K562 (cell line): ENCODE results near the gene CLDN24. TPM values are rescaled to one million over a fixed set of nuclear protein-coding genes. Genes with fewer than 3 reads are reported as not detected.

Experiments
- ATAC-seq: fragments of 200-7000 bp; cut with Tn5 transposase; 3 replicates; pipeline ENCODE4 v1.9.1; 2020; ENCODE audit warnings: moderate library complexity
- BruUV-seq: library from RNA; stranded (reverse); fragments of 400-500 nt; replicated peaks from 2 replicates; lab custom pipeline; 2021; lab: Mats Ljungman, UMichigan
- CTCF ChIA-PET: fragments of 300-600 bp; formaldehyde crosslinking; extraction: SDS; loops from one replicate; lab custom pipeline; 2021; ENCODE audit warnings: low intra/inter-chr PET ratio; lab: Yijun Ruan, JAX
- POLR2A ChIA-PET: fragments of 300-600, 350-650 bp; sonication (Branson Sonifier 250); formaldehyde crosslinking; extraction: SDS; loops from one replicate; lab custom pipeline; 2021; ENCODE audit warnings: antibody characterized with exemption, inconsistent platforms; lab: Yijun Ruan, JAX
- DNase-seq, 4 experiments: peaks; one replicate each; pipeline versions ENCODE4 v3.0.0 to v3.0.0-alpha.2; 2011 to 2018; ENCODE audit warnings: low spot score in 3 of 4, mixed read lengths in 3 of 4; ENCODE audit errors: extremely low read depth in 1 of 4
- FAIRE-seq: peaks from 2 replicates; lab custom pipeline; 2011; peaks lifted over from hg19 to GRCh38; lab: Jason Lieb, UNC
- H2AFZ ChIP-seq: 2 replicates; pipeline ENCODE4 v1.6.0; 2011; ENCODE audit warnings: low read depth, low read length, control low read depth, inconsistent platforms
- H3K27ac ChIP-seq: fragments of 200-600 bp; 3 replicates; pipeline ENCODE4 v1.8.0; 2011; ENCODE audit warnings: low read depth, mild to moderate bottlenecking, control low read depth, inconsistent platforms, low read length, moderate library complexity, mixed read lengths; ENCODE audit errors: extremely low read depth
- H3K27me3 ChIP-seq, 2 experiments: fragments of 300-600 bp in 1 of 2; 2 replicates in 1 of 2; 3 replicates in 1 of 2; pipeline versions ENCODE4 v1.6.0 to v1.8.0; 2011; ENCODE audit warnings: inconsistent platforms in 2 of 2, low read length in 2 of 2, mild to moderate bottlenecking in 1 of 2, mixed read lengths in 1 of 2, moderate library complexity in 1 of 2; ENCODE audit not compliant: control insufficient read depth in 2 of 2, insufficient read depth in 2 of 2
- H3K36me3 ChIP-seq: fragments of 300-600 bp; 3 replicates; pipeline ENCODE4 v1.8.0; 2011; ENCODE audit warnings: mild to moderate bottlenecking, low read length, inconsistent platforms; ENCODE audit not compliant: control insufficient read depth, insufficient read depth
- H3K4me1 ChIP-seq, 2 experiments: fragments of 200-600 bp in 1 of 2; replicated peaks in 1 of 2; 2 replicates in 1 of 2; 3 replicates in 1 of 2; pipeline versions ENCODE4 v1.5.1 to v1.8.0; 2011; ENCODE audit warnings: inconsistent platforms in 2 of 2, low read length in 2 of 2, mild to moderate bottlenecking in 1 of 2, mixed read lengths in 1 of 2, moderate library complexity in 1 of 2; ENCODE audit not compliant: control insufficient read depth in 2 of 2, insufficient read depth in 2 of 2
- H3K4me2 ChIP-seq: 2 replicates; pipeline ENCODE4 v1.6.1; 2011; ENCODE audit warnings: low read length, control low read depth, inconsistent platforms, mixed read lengths; ENCODE audit not compliant: insufficient read depth
- H3K4me3 ChIP-seq: fragments of 200-600 bp; sonication (generic), shearing (Covaris generic); 2 replicates; pipeline ENCODE4 v1.5.1; 2016; ENCODE audit warnings: control low read depth, inconsistent platforms
- H3K79me2 ChIP-seq: fragments of 200-600 bp; 3 replicates; pipeline ENCODE4 v1.8.0; 2011; ENCODE audit warnings: low read length, inconsistent platforms; ENCODE audit not compliant: control insufficient read depth, insufficient read depth
- H3K9ac ChIP-seq, 2 experiments: 2 replicates each; pipeline versions ENCODE4 v1.6.0 to v1.6.1; 2011; ENCODE audit warnings: low read depth in 2 of 2, low read length in 2 of 2, control low read depth in 1 of 2, inconsistent platforms in 1 of 2, mild to moderate bottlenecking in 1 of 2, mixed read lengths in 1 of 2; ENCODE audit not compliant: insufficient read depth in 1 of 2
- H3K9me1 ChIP-seq: one replicate; pipeline ENCODE4 v1.6.0; 2011; ENCODE audit warnings: inconsistent platforms, mild to moderate bottlenecking, low read length, moderate library complexity; ENCODE audit not compliant: control insufficient read depth, insufficient read depth
- H3K9me3 ChIP-seq: replicated peaks from 2 replicates; pipeline ENCODE4 v1.5.1; 2011; ENCODE audit warnings: low read depth, low read length, inconsistent platforms; ENCODE audit not compliant: control insufficient read depth, insufficient read depth
- H4K20me1 ChIP-seq: replicated peaks from 2 replicates; pipeline ENCODE4 v1.6.1; 2011; ENCODE audit warnings: low read length, inconsistent platforms, mixed read lengths; ENCODE audit not compliant: control insufficient read depth, insufficient read depth
- ARHGAP35 ChIP-seq: fragments of 450-650 bp; IDR thresholded peaks from 2 replicates; pipeline ENCODE4 v1.6.1; 2018; ENCODE audit not compliant: partially characterized antibody
- BMI1 ChIP-seq: fragments of 150-350 bp; IDR thresholded peaks from 2 replicates; pipeline ENCODE4 v1.6.1; 2014; ENCODE audit warnings: low read length
- DDX20 ChIP-seq: fragments of 450-650 bp; IDR thresholded peaks from 2 replicates; pipeline ENCODE4 v1.6.1; 2016; ENCODE audit warnings: missing genetic modification characterization, low read depth, mild to moderate bottlenecking, missing compliant biosample characterization, moderate library complexity
- EHMT2 ChIP-seq: fragments of 450-650 bp; IDR thresholded peaks from 2 replicates; pipeline ENCODE4 v1.6.1; 2018; ENCODE audit warnings: antibody characterized with exemption
- KHSRP ChIP-seq: fragments of 450-650 bp; IDR thresholded peaks from 2 replicates; pipeline ENCODE4 v1.6.1; 2017
- MCM5 ChIP-seq: fragments of 450-650 bp; IDR thresholded peaks from 2 replicates; pipeline ENCODE4 v1.6.1; 2016; ENCODE audit warnings: low read depth
- NRF1 ChIP-seq, 2 experiments: fragments of 450-650 bp; IDR thresholded peaks in 1 of 2; conservative IDR thresholded peaks in 1 of 2; 2 replicates each; pipeline ENCODE4 v1.6.1; 2014; ENCODE audit warnings: mild to moderate bottlenecking in 2 of 2
- PML ChIP-seq: IDR thresholded peaks from 2 replicates; pipeline ENCODE4 v1.6.1; 2012; ENCODE audit warnings: low read length, inconsistent platforms
- TRIM28 ChIP-seq: fragments of 450-650 bp; IDR thresholded peaks from 2 replicates; pipeline ENCODE4 v1.6.1; 2017
- ZNF212 ChIP-seq: fragments of 450-650 bp; formaldehyde crosslinking; IDR thresholded peaks from 2 replicates; pipeline ENCODE4 v1.4.0; 2020; ENCODE audit warnings: mild to moderate bottlenecking
- ZNF224 ChIP-seq: sonication (generic); formaldehyde crosslinking; IDR thresholded peaks from 2 replicates; pipeline ENCODE4 v1.8.0; 2022; ENCODE audit warnings: mild to moderate bottlenecking, missing genetic modification reagents
- ZNF717 ChIP-seq: fragments of 250-450 bp; sonication (Bioruptor Pico); IDR thresholded peaks from 2 replicates; pipeline ENCODE4 v1.5.0; 2021
- WGBS: fragments of 100-300 bp; shearing (Covaris generic); methylation state at CpG from one replicate; pipeline ENCODE4 v1.1.6; 2016; ENCODE audit warnings: low coverage, mixed read lengths; ENCODE audit not compliant: insufficient coverage; ENCODE audit errors: missing lambda C conversion rate; 5-methylcytosine and 5-hydroxymethylcytosine counted together
- in situ Hi-C: fragments of 300-500 bp; cut with MboI; formaldehyde crosslinking; loops from 4 replicates; pipeline ENCODE4 v1.15.0; 2018; ENCODE audit warnings: inconsistent platforms, mixed read lengths
- intact Hi-C: fragments of 100-400 bp; cut with micrococcal nuclease; formaldehyde crosslinking; loops from 2 replicates; pipeline ENCODE4 v1.14.2; 2022
- polyA plus RNA-seq, 8 experiments: library from polyadenylated mRNA; depleted of rRNA in 4 of 8; stranded (reverse) in 5 of 8; unstranded in 3 of 8; fragments of >200 nt; fragmentation: Nextera tagmentation in 2 of 8; fragmentation: Illumina TruSeq in 1 of 8; extraction: Ambion mirVana in 2 of 8; extraction: Trizol in 1 of 8; gene quantifications; 2 replicates each; pipeline versions ENCODE4 v1.2.1 to v1.2.3, GENCODE V29; 2011 to 2014; ENCODE audit warnings: inconsistent platforms in 1 of 8, missing spikeins in 1 of 8
- total RNA-seq, 7 experiments: library from RNA; depleted of rRNA in 6 of 7; stranded (reverse); fragments of >200 nt in 6 of 7; fragmentation: Illumina TruSeq in 2 of 7; extraction: Trizol in 2 of 7; gene quantifications; 2 replicates each; pipeline versions ENCODE4 v1.2.1 to v1.2.3, GENCODE V29; 2011 to 2021; ENCODE audit warnings: low replicate concordance in 1 of 7
- TF ChIP-seq, protein P1 (sequence below), 2 experiments: fragments of 450-650 bp in 1 of 2; sonication (generic) in 1 of 2; formaldehyde crosslinking; conservative IDR thresholded peaks; 2 replicates each; pipeline versions ENCODE4 v1.4.0 to v1.8.1; 2020 to 2022; ENCODE audit warnings: mild to moderate bottlenecking in 1 of 2, missing genetic modification reagents in 1 of 2
- TF ChIP-seq, protein P2 (sequence below): fragments of 250-450 bp; sonication (Bioruptor Pico); IDR thresholded peaks from 2 replicates; pipeline ENCODE4 v1.8.0; 2022; ENCODE audit warnings: inconsistent platforms
- TF ChIP-seq, protein P3 (sequence below): fragments of 450-650 bp; IDR thresholded peaks from 2 replicates; pipeline ENCODE4 v1.6.1; 2016; ENCODE audit warnings: antibody characterized with exemption
- TF ChIP-seq, protein P4 (sequence below): fragments of 450-650 bp; conservative IDR thresholded peaks from 2 replicates; pipeline ENCODE4 v1.6.1; 2016; ENCODE audit warnings: missing genetic modification characterization, low read depth, mild to moderate bottlenecking, missing compliant biosample characterization, moderate library complexity
- TF ChIP-seq, protein P5 (sequence below): fragments of 450-650 bp; formaldehyde crosslinking; IDR thresholded peaks from 2 replicates; pipeline ENCODE4 v1.4.0; 2022; ENCODE audit warnings: mild to moderate bottlenecking, moderate library complexity

CLDN24 gene
- total and polyA plus RNA-seq, 9 of the 15 experiments (the other 6 are each of a cell fraction or from before 2014, with no cell fraction given) = not detected

DNA sequence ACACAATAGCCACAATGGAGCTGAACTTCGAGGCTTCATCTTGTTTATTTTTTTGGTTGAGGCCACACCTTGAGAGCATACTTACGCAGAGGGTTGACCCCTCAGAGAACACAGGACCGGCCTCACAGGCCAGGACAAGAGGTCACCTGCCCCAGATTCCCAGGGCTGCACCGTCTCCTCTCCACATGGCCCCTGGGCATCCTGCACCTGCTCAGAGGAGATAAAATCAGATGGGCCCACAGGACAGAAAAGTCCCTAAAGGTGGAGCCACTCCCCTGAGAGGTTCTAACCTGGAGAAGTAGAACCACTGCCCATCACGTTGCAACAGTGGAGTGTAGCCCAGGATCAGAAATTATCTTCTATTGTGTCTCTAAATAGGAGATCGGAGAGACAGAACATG, 1.1 kb upstream of the CLDN24 start:
- no peaks in the 10 kb centered on the region for H3K9me1 ChIP-seq
- no peak overlapping the region for H2AFZ ChIP-seq
- H3K4me3 ChIP-seq = no peak overlapping the region
- FAIRE-seq (no peak), ATAC-seq (no peak), DNase-seq (no peak)
- ChIA-PET CTCF (no interaction called here), POLR2A (no interaction called here)
- intact Hi-C loops = no loop called here
- H3K9ac ChIP-seq = no peak overlapping the region
- H3K9me3 ChIP-seq = peaks cover 3% of the 10 kb centered on the region; the same call in 1 of the 2 replicates
- no TSS peak for BruUV-seq
- no peaks in the 10 kb centered on the region for H3K4me1 ChIP-seq
- H3K4me2 ChIP-seq = no peak overlapping the region
- WGBS = 50% methylated on average over 6 of the region's 6 CpGs
- no peaks in the 10 kb centered on the region for H4K20me1 ChIP-seq
- no peak overlapping the region for H3K27ac ChIP-seq
- H3K79me2 ChIP-seq = no peaks in the 10 kb centered on the region
- no peaks in the 10 kb centered on the region for H3K36me3 ChIP-seq
- TF ChIP-seq EHMT2 (no peak), PML (no peak), MCM5 (no peak), TRIM28 (no peak), ARHGAP35 (no peak), ZNF717 (CRISPR knock-in tag) (no peak), ZNF212 (no peak), BMI1 (no peak), ZNF224 (no peak), KHSRP (no peak), DDX20 (no peak), NRF1 (conservative IDR thresholded peaks at IDR 0.05 in 1 of 2, IDR thresholded peaks at IDR 0.05 in 1 of 2) (no peak)
- TF ChIP-seq, protein P1, sequence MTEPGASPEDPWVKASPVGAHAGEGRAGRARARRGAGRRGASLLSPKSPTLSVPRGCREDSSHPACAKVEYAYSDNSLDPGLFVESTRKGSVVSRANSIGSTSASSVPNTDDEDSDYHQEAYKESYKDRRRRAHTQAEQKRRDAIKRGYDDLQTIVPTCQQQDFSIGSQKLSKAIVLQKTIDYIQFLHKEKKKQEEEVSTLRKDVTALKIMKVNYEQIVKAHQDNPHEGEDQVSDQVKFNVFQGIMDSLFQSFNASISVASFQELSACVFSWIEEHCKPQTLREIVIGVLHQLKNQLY (CRISPR knock-in tag; conservative IDR thresholded peaks at IDR 0.05) = no peak
- TF ChIP-seq, protein P2, sequence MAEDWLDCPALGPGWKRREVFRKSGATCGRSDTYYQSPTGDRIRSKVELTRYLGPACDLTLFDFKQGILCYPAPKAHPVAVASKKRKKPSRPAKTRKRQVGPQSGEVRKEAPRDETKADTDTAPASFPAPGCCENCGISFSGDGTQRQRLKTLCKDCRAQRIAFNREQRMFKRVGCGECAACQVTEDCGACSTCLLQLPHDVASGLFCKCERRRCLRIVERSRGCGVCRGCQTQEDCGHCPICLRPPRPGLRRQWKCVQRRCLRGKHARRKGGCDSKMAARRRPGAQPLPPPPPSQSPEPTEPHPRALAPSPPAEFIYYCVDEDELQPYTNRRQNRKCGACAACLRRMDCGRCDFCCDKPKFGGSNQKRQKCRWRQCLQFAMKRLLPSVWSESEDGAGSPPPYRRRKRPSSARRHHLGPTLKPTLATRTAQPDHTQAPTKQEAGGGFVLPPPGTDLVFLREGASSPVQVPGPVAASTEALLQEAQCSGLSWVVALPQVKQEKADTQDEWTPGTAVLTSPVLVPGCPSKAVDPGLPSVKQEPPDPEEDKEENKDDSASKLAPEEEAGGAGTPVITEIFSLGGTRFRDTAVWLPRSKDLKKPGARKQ = no peak
- TF ChIP-seq, protein P3, sequence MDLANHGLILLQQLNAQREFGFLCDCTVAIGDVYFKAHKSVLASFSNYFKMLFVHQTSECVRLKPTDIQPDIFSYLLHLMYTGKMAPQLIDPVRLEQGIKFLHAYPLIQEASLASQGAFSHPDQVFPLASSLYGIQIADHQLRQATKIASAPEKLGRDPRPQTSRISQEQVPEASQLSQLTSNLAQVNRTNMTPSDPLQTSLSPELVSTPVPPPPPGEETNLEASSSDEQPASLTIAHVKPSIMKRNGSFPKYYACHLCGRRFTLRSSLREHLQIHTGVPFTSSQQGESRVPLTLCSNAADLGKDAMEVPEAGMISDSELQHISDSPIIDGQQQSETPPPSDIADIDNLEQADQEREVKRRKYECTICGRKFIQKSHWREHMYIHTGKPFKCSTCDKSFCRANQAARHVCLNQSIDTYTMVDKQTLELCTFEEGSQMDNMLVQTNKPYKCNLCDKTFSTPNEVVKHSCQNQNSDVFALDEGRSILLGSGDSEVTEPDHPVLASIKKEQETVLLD = no peak
- TF ChIP-seq, protein P4, sequence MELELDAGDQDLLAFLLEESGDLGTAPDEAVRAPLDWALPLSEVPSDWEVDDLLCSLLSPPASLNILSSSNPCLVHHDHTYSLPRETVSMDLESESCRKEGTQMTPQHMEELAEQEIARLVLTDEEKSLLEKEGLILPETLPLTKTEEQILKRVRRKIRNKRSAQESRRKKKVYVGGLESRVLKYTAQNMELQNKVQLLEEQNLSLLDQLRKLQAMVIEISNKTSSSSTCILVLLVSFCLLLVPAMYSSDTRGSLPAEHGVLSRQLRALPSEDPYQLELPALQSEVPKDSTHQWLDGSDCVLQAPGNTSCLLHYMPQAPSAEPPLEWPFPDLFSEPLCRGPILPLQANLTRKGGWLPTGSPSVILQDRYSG = no peak
- TF ChIP-seq, protein P5, sequence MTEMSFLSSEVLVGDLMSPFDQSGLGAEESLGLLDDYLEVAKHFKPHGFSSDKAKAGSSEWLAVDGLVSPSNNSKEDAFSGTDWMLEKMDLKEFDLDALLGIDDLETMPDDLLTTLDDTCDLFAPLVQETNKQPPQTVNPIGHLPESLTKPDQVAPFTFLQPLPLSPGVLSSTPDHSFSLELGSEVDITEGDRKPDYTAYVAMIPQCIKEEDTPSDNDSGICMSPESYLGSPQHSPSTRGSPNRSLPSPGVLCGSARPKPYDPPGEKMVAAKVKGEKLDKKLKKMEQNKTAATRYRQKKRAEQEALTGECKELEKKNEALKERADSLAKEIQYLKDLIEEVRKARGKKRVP = no peak
- in situ Hi-C loops = no loop called here
- H3K27me3 ChIP-seq = no peaks in the 10 kb centered on the region
